Subcutaneous abdominal adipose tissue (tissue), 5 donors: ENCODE results near the gene VTCN1.

Experiments used
- H3K27ac ChIP-seq: one replicate; pipeline ENCODE4 v1.7.0; 2013; ENCODE audit warnings: low read depth, mild to moderate bottlenecking, inconsistent platforms, low read length, moderate library complexity
- H3K27me3 ChIP-seq, 5 donors: one replicate each; pipeline ENCODE4 v1.7.0; 2013; ENCODE audit warnings: low read length in 5 of 5, inconsistent platforms in 1 of 5; ENCODE audit not compliant: control insufficient read depth in 5 of 5, insufficient read depth in 4 of 5
- H3K36me3 ChIP-seq, 5 donors: one replicate each; pipeline ENCODE4 v1.7.0; 2013; ENCODE audit warnings: low read length in 5 of 5; ENCODE audit not compliant: control insufficient read depth in 5 of 5, insufficient read depth in 5 of 5
- H3K4me1 ChIP-seq, 5 donors: one replicate each; pipeline ENCODE4 v1.7.0; 2013; ENCODE audit warnings: low read length in 5 of 5, mild to moderate bottlenecking in 3 of 5, moderate library complexity in 1 of 5; ENCODE audit not compliant: control insufficient read depth in 5 of 5, insufficient read depth in 5 of 5
- H3K4me3 ChIP-seq, 5 donors: one replicate each; pipeline ENCODE4 v1.7.0; 2013; ENCODE audit warnings: low read length in 5 of 5, low read depth in 1 of 5
- H3K9ac ChIP-seq, 5 donors: one replicate each; pipeline ENCODE4 v1.7.0; 2013; ENCODE audit warnings: low read length in 5 of 5, mild to moderate bottlenecking in 4 of 5, moderate library complexity in 3 of 5
- H3K9me3 ChIP-seq, 5 donors: one replicate each; pipeline ENCODE4 v1.7.0; 2013; ENCODE audit warnings: low read length in 5 of 5; ENCODE audit not compliant: control insufficient read depth in 5 of 5
- donor health status: healthy.
- donor health status: healthy.
- donor health status: healthy.
- donor health status: healthy.
- donor health status: healthy.

The VTCN1 gene

GRCh38 chr1:117237726-117238381, 27.1 kb upstream of the VTCN1 start:
- H3K27ac ChIP-seq, result peak overlapping the region; percentile 48
- H3K9ac ChIP-seq, result no peak overlapping the region
- peaks cover 4 to 13% (median 11%) of the 10 kb centered on the region in 5 donors for H3K4me1 ChIP-seq
- no peaks in the 10 kb centered on the region for H3K27me3 ChIP-seq
- no peaks in the 10 kb centered on the region for H3K36me3 ChIP-seq
- no peak overlapping the region for H3K4me3 ChIP-seq
- H3K9me3 ChIP-seq, result no peaks in the 10 kb centered on the region

GRCh38 chr1:117235863-117236465, 25.2 kb upstream of the VTCN1 start:
- H3K9ac ChIP-seq, result no peak overlapping the region
- no peaks in the 10 kb centered on the region for H3K9me3 ChIP-seq
- no peak overlapping the region for H3K27ac ChIP-seq
- H3K27me3 ChIP-seq, result no peaks in the 10 kb centered on the region
- H3K4me1 ChIP-seq, result peaks cover 4 to 13% (median 11%) of the 10 kb centered on the region in 5 donors
- no peak overlapping the region for H3K4me3 ChIP-seq
- no peaks in the 10 kb centered on the region for H3K36me3 ChIP-seq

GRCh38 chr1:117232531-117232930, 21.8 kb upstream of the VTCN1 start:
- no peak overlapping the region for H3K9ac ChIP-seq
- no peaks in the 10 kb centered on the region for H3K9me3 ChIP-seq
- no peaks in the 10 kb centered on the region for H3K27me3 ChIP-seq
- no peak overlapping the region for H3K4me3 ChIP-seq
- no peaks in the 10 kb centered on the region for H3K36me3 ChIP-seq
- peaks cover 3 to 5% (median 5%) of the 10 kb centered on the region in 5 donors for H3K4me1 ChIP-seq
- no peak overlapping the region for H3K27ac ChIP-seq

GRCh38 chr1:117231748-117232373, 21.1 kb upstream of the VTCN1 start:
- no peaks in the 10 kb centered on the region for H3K27me3 ChIP-seq
- H3K27ac ChIP-seq, result no peak overlapping the region
- H3K9me3 ChIP-seq, result no peaks in the 10 kb centered on the region
- no peaks in the 10 kb centered on the region for H3K4me1 ChIP-seq
- no peak overlapping the region for H3K4me3 ChIP-seq
- H3K36me3 ChIP-seq, result no peaks in the 10 kb centered on the region
- H3K9ac ChIP-seq, result no peak overlapping the region

- Histone ChIP-seq H3K27me3 (no peaks in the 10 kb centered on the region), H3K4me3 (no peak overlapping the region), H3K36me3 (no peaks in the 10 kb centered on the region), H3K9ac (no peak overlapping the region), H3K4me1 (no peaks in the 10 kb centered on the region), H3K27ac (no peak overlapping the region), H3K9me3 (no peaks in the 10 kb centered on the region)
Measured at GRCh38 chr1:117231312-117231711, 20.6 kb upstream of the VTCN1 start.

- Histone ChIP-seq H3K4me3 (no peak overlapping the region), H3K36me3 (no peaks in the 10 kb centered on the region), H3K4me1 (no peaks in the 10 kb centered on the region), H3K9me3 (no peaks in the 10 kb centered on the region), H3K27ac (no peak overlapping the region), H3K9ac (no peak overlapping the region), H3K27me3 (no peaks in the 10 kb centered on the region)
Measured at GRCh38 chr1:117229217-117229616, 18.5 kb upstream of the VTCN1 start.

GRCh38 chr1:117225931-117226330, 15.2 kb upstream of the VTCN1 start:
- Histone ChIP-seq H3K9me3 (no peaks in the 10 kb centered on the region), H3K4me3 (no peak overlapping the region), H3K36me3 (no peaks in the 10 kb centered on the region), H3K9ac (no peak overlapping the region), H3K27ac (no peak overlapping the region), H3K4me1 (no peaks in the 10 kb centered on the region), H3K27me3 (no peaks in the 10 kb centered on the region)

- no peaks in the 10 kb centered on the region for H3K27me3 ChIP-seq
- H3K36me3 ChIP-seq, result no peaks in the 10 kb centered on the region
- no peak overlapping the region for H3K9ac ChIP-seq
- H3K4me3 ChIP-seq, result no peak overlapping the region
- H3K9me3 ChIP-seq, result peaks cover 0 to 3% (median 0%) of the 10 kb centered on the region in 5 donors
- H3K4me1 ChIP-seq, result no peaks in the 10 kb centered on the region
- no peak overlapping the region for H3K27ac ChIP-seq
Measured at GRCh38 chr1:117216718-117217117, 6.0 kb upstream of the VTCN1 start.

- peaks cover 0 to 3% (median 0%) of the 10 kb centered on the region in 5 donors for H3K9me3 ChIP-seq
- no peak overlapping the region for H3K9ac ChIP-seq
- H3K27ac ChIP-seq, result no peak overlapping the region
- no peak overlapping the region for H3K4me3 ChIP-seq
- no peaks in the 10 kb centered on the region for H3K4me1 ChIP-seq
- no peaks in the 10 kb centered on the region for H3K36me3 ChIP-seq
- peaks cover 0 to 4% (median 0%) of the 10 kb centered on the region in 5 donors for H3K27me3 ChIP-seq
Measured at GRCh38 chr1:117215733-117216462, 5.2 kb upstream of the VTCN1 start.

- Histone ChIP-seq H3K4me3 (no peak overlapping the region), H3K27me3 (peaks cover 0 to 6% (median 0%) of the 10 kb centered on the region in 5 donors), H3K4me1 (no peaks in the 10 kb centered on the region), H3K36me3 (no peaks in the 10 kb centered on the region), H3K27ac (no peak overlapping the region), H3K9me3 (peaks cover 0 to 3% (median 0%) of the 10 kb centered on the region in 5 donors), H3K9ac (no peak overlapping the region)
Measured at GRCh38 chr1:117215019-117215418, 4.3 kb upstream of the VTCN1 start.
